HG03442 (cell line): ENCODE data around the gene ENKD1.
A peak's percentile ranks its signal among the peaks of the same experiment; 100 is the strongest.

Source experiments
- ATAC-seq: cut with Tn5 transposase; IDR thresholded peaks from one replicate; pipeline ENCODE4 v1.9.1; 2021; ENCODE audit warnings: mild to moderate bottlenecking, moderate library complexity; ENCODE audit not compliant: unreplicated experiment

The ENKD1 gene

GRCh38 chr16:67679935-67680897 is 13.7 kb upstream of the ENKD1 start:
- ATAC-seq: no peak

DNA sequence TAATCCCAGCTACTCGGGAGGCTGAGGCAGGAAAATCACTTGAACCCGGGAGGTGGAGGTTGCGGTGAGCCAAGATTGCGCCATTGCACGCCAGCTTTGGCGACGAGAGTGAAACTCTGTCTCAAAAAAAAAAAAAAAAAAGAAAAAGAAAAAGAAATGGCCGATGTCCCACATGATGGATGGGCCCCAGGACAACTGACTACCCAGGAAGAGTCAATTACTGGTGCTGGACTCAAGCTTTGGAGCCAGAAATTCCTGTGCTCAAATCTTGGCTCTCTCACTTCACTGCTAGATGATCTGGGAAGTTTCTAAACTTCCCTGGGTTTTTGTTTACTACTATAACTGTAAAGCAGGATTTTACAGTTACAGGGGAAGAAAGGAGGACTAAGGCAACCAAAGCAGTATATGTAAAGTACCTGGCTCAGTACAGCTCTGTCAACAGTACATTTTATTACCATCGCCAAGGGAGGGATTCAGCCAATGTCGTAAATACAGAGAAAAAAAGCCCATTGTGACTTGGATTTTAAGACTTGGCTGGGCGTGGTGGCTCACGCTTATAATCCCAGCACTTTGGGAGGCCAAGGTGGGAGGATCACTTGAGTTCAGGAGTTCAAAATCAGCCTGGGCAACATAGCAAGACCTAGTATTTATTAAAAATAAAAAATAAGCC is 11.9 kb upstream of the ENKD1 start:
- ATAC-seq: no peak

DNA sequence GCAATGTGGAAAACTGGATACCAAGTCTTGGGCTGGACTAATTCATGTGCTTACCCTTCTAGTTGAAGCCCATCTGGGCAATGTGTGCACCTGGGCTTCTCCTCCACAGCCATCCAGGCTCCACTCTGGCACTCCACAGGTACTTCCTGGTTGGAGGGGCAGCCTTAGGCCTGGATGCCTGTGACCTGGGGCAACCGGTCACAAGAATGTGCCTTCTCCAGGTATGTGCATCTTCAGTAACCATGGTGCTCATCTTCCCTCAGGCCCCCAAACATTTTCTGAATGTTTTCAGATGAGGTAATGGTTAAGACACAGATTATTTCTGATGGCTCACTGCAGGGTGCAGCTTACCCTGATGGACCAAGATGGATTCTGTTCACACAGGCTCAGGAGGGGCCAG is 11.2 kb upstream of the ENKD1 start:
- no peak for ATAC-seq

GRCh38 chr16:67676939-67677338 is 10.4 kb upstream of the ENKD1 start:
- no peak for ATAC-seq

DNA sequence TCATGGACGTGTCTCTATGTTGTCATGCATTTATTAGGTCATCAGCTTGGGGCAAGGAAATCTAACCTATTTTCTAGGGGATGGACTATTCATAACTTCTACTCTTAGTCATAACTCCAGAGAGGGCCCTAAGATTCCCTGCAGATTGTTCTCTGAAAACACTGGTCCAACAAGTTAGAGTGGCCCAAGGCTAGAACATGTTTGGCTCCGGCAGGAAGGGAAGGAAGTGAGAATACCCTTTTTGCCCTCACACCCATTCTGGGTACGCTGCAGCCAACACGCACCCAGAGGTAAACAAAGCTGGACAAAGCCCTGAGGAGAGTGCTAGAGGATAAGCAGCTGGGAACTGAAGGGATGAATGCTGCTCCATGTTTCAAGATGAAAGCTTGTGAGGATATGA is 10.0 kb upstream of the ENKD1 start:
- no peak for ATAC-seq

- no peak for ATAC-seq
Observed at GRCh38 chr16:67675999-67676398, 9.4 kb upstream of the ENKD1 start.

- no peak for ATAC-seq
Observed at GRCh38 chr16:67675579-67675935, 9.0 kb upstream of the ENKD1 start.

DNA sequence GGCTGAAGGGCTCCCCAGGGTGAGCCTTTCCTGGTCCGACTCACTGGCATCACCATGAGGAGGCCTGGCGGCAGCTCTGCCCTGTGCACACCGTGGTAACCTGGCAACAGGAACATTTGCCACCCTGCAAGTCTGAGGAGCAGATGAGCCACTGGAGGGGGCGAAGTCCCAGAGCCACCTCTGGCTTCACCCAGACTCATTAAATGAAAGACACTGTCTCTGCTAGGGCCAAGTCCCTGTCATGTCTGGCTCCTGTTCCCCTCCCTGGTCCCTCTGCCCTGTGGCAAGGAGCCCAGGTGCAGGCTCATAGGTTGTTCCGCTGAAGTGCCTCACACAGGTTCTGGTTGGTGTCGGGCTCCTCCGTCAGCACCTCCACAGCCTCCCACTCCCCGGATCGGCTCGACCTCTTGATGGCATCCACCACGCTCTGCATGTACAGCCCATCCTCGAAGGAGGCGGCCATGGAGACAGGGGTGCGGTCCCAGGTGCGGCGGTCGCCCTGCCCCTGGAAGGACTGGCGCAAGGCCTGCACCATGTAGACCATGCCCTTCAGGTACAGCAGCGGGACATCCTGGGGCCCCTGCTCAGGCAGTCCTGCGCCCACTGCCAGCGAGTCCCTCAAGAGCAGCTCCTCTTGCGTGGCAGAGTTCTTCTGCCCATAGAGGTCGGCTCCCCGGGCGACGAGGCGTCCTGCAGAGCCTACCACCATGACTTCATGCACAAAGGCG is 8.5 kb upstream of the ENKD1 start:
- no peak for ATAC-seq

GRCh38 chr16:67673712-67674580 is 7.4 kb upstream of the ENKD1 start:
- no peak for ATAC-seq

- no peak for ATAC-seq
Observed at GRCh38 chr16:67672739-67673662, 6.5 kb upstream of the ENKD1 start.

GRCh38 chr16:67672306-67672705 is 5.8 kb upstream of the ENKD1 start:
- ATAC-seq: no peak

DNA sequence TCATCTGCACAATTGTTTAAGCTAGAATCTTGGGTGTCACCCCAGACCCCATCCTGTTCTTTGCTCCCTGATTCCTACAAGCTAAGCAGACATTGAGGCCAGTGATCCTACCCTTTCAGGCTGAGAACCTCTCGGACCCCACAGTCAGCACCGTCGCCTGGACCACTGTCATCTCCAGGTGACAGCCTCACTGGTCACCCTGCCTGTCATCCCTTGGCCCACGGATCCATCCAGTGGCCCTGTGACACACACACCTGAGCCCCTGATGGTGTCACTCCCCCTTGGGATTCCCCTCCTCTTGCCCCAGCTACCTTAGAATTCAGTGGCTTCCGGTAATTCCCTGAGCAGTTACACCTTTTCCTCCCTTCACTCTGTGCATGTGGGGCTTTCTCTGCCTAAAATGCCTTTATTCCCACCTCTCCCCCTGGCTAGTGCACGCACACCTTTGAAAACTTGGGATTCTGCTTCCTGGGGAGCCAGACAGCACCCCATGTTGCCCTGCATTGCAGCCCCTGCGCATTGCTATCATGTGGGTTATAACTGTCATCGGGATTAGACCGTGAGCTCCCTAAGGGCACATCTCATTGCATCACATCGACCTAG is 3.0 kb upstream of the ENKD1 start:
- ATAC-seq: no peak

DNA sequence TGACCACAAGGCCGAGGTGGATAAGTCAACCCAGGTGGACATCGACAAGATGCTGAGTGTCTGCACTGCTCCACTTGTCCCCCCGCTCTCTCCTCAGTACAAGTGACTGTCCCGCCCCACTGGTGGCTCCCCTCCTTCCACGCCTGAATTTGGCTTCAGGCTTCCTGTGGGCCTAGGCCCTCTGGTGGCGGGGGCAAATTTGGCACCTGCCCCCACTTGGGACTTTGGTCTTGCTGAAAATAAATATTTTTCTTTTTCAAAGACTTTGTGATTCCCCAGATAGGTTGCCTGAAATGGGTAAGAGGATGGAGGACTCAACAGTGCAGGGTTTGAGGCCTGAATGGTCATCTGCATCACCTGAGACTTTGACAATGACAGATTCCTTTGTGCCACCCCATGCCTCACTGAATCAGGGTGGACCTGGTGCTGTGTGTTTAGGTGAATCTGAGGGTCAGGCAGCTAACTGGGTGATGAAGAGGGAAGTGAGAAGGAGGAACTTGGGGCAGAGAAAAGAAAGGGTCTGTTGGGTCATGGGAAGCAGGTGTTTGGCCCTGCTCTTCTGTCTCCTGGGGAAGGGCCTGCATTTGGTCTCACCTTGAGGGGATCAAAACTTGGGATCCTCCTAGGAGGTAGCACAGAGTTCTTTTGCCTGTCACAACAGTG is 2.1 kb upstream of the ENKD1 start:
- no peak for ATAC-seq

- peak; percentile 71 for ATAC-seq
Observed at GRCh38 chr16:67667817-67668494, 1.4 kb upstream of the ENKD1 start.

- no peak for ATAC-seq
Observed at GRCh38 chr16:67667453-67667816, 885 bp upstream of the ENKD1 start.

DNA sequence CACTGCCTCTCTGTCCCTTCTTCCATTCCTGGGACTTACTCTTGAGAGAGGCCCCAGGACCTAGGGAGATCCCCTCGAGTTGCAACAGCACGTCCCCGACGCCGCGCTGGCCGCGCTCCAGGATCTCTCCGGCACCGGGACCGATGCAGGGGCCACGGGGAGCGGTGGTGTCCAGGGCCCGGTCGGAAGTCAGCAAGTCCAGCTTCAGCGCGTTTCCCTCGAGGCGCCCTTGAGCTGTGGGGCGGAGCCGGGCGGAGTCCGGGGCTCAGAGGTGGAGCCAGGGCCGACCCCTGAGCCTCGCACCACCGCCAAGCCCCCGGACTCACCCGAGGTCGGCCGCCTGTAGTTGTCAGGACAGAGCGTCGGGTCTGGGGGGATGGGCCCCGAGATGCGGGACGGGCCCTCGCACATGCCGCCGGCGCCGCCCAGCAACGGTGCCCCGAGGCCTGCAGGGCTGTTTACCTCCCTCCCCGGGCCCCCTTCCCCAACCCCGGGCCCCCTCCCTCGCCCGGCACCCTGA is 458 bp downstream of the ENKD1 start:
- no peak for ATAC-seq

DNA sequence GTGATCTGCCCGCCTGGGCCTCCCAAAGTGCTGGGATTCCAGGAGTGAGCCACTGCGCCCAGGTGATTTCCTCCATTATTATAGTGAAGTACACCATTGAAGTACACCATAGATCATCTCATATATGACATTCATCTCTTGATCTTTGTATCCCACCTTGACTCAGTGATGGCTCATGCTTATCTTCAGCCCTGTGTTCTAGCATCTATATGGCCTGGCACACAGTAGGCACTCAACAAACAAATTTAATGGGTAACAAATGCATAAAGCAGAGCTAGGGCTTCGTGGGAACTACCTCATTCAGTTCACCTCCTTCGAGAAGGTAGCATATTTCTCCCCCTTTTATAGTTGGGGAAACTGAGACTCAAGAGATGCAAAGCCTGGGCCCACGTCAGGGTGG is 952 bp downstream of the ENKD1 start:
- no peak for ATAC-seq

GRCh38 chr16:67664871-67665270 is 1.7 kb downstream of the ENKD1 start:
- no peak for ATAC-seq
